Measurements from ENCODE around the gene HPS3. TPM values are rescaled to one million over a fixed set of nuclear protein-coding genes. Genes with fewer than 3 reads are reported as not detected.

The HPS3 gene
- polyA plus RNA-seq, 1 donor from 2014 or later, result 17.1 TPM

GRCh38 chr3:149150436-149150835 lies 21.0 kb downstream of the HPS3 start:
- no peak overlapping the region for H3K4me3 ChIP-seq (ENCODE audit: low read length)
- no peak overlapping the region for H3K9ac ChIP-seq (ENCODE audit: low read length)
- no peaks in the 10 kb centered on the region for H3K27me3 ChIP-seq (ENCODE audit: insufficient read depth, low read depth, low read length)
- H3F3A ChIP-seq (ENCODE audit: insufficient read depth, low read length, poor library complexity, severe bottlenecking), result no peaks in the 10 kb centered on the region
- H3K79me2 ChIP-seq (replicated peaks; ENCODE audit: insufficient read depth, low read length), result no peaks in the 10 kb centered on the region
- H2AFZ ChIP-seq (ENCODE audit: low read depth, low read length), result no peak overlapping the region
- no peaks in the 10 kb centered on the region for H3K9me3 ChIP-seq (ENCODE audit: low read length)
- no peak for TF ChIP-seq POLR2AphosphoS5 (IDR thresholded peaks at IDR 0.05)
- TF ChIP-seq, protein P1, sequence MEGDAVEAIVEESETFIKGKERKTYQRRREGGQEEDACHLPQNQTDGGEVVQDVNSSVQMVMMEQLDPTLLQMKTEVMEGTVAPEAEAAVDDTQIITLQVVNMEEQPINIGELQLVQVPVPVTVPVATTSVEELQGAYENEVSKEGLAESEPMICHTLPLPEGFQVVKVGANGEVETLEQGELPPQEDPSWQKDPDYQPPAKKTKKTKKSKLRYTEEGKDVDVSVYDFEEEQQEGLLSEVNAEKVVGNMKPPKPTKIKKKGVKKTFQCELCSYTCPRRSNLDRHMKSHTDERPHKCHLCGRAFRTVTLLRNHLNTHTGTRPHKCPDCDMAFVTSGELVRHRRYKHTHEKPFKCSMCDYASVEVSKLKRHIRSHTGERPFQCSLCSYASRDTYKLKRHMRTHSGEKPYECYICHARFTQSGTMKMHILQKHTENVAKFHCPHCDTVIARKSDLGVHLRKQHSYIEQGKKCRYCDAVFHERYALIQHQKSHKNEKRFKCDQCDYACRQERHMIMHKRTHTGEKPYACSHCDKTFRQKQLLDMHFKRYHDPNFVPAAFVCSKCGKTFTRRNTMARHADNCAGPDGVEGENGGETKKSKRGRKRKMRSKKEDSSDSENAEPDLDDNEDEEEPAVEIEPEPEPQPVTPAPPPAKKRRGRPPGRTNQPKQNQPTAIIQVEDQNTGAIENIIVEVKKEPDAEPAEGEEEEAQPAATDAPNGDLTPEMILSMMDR (IDR thresholded peaks at IDR 0.05; ENCODE audit: poor library complexity, severe bottlenecking), result no peak
- no peak for TF ChIP-seq TAF1 (IDR thresholded peaks at IDR 0.05; ENCODE audit: low read depth)
- no peak for TF ChIP-seq EP300 (conservative IDR thresholded peaks at IDR 0.05; ENCODE audit: poor library complexity, severe bottlenecking)
- no peak for TF ChIP-seq EZH2 (IDR thresholded peaks at IDR 0.05; ENCODE audit: borderline replicate concordance, insufficient read depth, low read length, poor library complexity, severe bottlenecking)
- no peak for TF ChIP-seq REST (IDR thresholded peaks at IDR 0.05; ENCODE audit: borderline replicate concordance)
- TF ChIP-seq RAD21 (conservative IDR thresholded peaks at IDR 0.05), result no peak
- no peak for TF ChIP-seq MXI1 (conservative IDR thresholded peaks at IDR 0.05; ENCODE audit: poor library complexity, severe bottlenecking)
- no peak for TF ChIP-seq SMC3 (conservative IDR thresholded peaks at IDR 0.05; ENCODE audit: poor library complexity)
- H3K4me2 ChIP-seq (ENCODE audit: low read length), result no peak overlapping the region
- no peaks in the 10 kb centered on the region for H3K9me2 ChIP-seq (ENCODE audit: insufficient read depth, low read length)
- no peaks in the 10 kb centered on the region for H3K36me3 ChIP-seq (ENCODE audit: insufficient read depth, low read length)
- no peak overlapping the region for H3K27ac ChIP-seq (ENCODE audit: low read length)
- no peaks in the 10 kb centered on the region for H4K20me1 ChIP-seq (ENCODE audit: insufficient read depth)

- no peaks in the 10 kb centered on the region for H3K27me3 ChIP-seq (ENCODE audit: insufficient read depth, low read depth, low read length)
- H3K9me3 ChIP-seq (ENCODE audit: low read length), result no peaks in the 10 kb centered on the region
- H2AFZ ChIP-seq (ENCODE audit: low read depth, low read length), result no peak overlapping the region
- H3F3A ChIP-seq (ENCODE audit: insufficient read depth, low read length, poor library complexity, severe bottlenecking), result no peaks in the 10 kb centered on the region
- H3K36me3 ChIP-seq (ENCODE audit: insufficient read depth, low read length), result no peaks in the 10 kb centered on the region
- H3K9ac ChIP-seq (ENCODE audit: low read length), result no peak overlapping the region
- H3K4me3 ChIP-seq (ENCODE audit: low read length), result no peak overlapping the region
- no peaks in the 10 kb centered on the region for H3K9me2 ChIP-seq (ENCODE audit: insufficient read depth, low read length)
- H3K79me2 ChIP-seq (replicated peaks; ENCODE audit: insufficient read depth, low read length), result no peaks in the 10 kb centered on the region
- TF ChIP-seq EZH2 (IDR thresholded peaks at IDR 0.05; ENCODE audit: borderline replicate concordance, insufficient read depth, low read length, poor library complexity, severe bottlenecking), result no peak
- TF ChIP-seq SMC3 (conservative IDR thresholded peaks at IDR 0.05; ENCODE audit: poor library complexity), result no peak
- no peak for TF ChIP-seq EP300 (conservative IDR thresholded peaks at IDR 0.05; ENCODE audit: poor library complexity, severe bottlenecking)
- no peak for TF ChIP-seq TAF1 (IDR thresholded peaks at IDR 0.05; ENCODE audit: low read depth)
- TF ChIP-seq REST (IDR thresholded peaks at IDR 0.05; ENCODE audit: borderline replicate concordance), result no peak
- TF ChIP-seq RAD21 (conservative IDR thresholded peaks at IDR 0.05), result no peak
- H4K20me1 ChIP-seq (ENCODE audit: insufficient read depth), result no peaks in the 10 kb centered on the region
- H3K27ac ChIP-seq (ENCODE audit: low read length), result no peak overlapping the region
- H3K4me2 ChIP-seq (ENCODE audit: low read length), result no peak overlapping the region
Measured at GRCh38 chr3:149151843-149152242, 22.4 kb downstream of the HPS3 start.
